AG04450 (cell line): ENCODE results near the gene KIAA0040. TPM values are rescaled to one million over a fixed set of nuclear protein-coding genes. Genes with fewer than 3 reads are reported as not detected.

Experiments
- CTCF ChIA-PET: fragments of 300-600, 350-600 bp; formaldehyde crosslinking; extraction: SDS; loops from one replicate; lab custom pipeline; 2022; ENCODE audit warnings: antibody characterized with exemption, inconsistent platforms; lab: Charles Lee
- POLR2A ChIA-PET: fragments of 350-600 bp; formaldehyde crosslinking; extraction: SDS; loops from one replicate; lab custom pipeline; 2021; ENCODE audit warnings: antibody characterized with exemption, inconsistent platforms; lab: Yijun Ruan, JAX
- DNase-seq: peaks from one replicate; pipeline ENCODE4 v3.0.0-alpha.2; 2011; ENCODE audit warnings: low read depth, low spot score
- H3K27ac ChIP-seq: one replicate; pipeline ENCODE4 v1.5.1; 2012; ENCODE audit warnings: low read depth, low read length, control low read depth
- H3K27me3 ChIP-seq: one replicate; pipeline ENCODE4 v1.6.0; 2012; ENCODE audit warnings: low read length; ENCODE audit not compliant: control insufficient read depth, insufficient read depth
- H3K4me3 ChIP-seq: 2 replicates; pipeline ENCODE4 v1.5.1; 2011; ENCODE audit warnings: mild to moderate bottlenecking, low read depth, low read length, control low read depth
- H3K9me3 ChIP-seq: 2 replicates; pipeline ENCODE4 v1.5.1; 2012; ENCODE audit warnings: low read length; ENCODE audit not compliant: control insufficient read depth, insufficient read depth
- CTCF ChIP-seq: IDR thresholded peaks from 2 replicates; pipeline ENCODE4 v1.5.1; 2011; ENCODE audit warnings: low read depth, low read length, control low read depth, inconsistent platforms
- polyA plus RNA-seq: library from polyadenylated mRNA; depleted of rRNA; stranded (reverse); fragments of >200 nt; gene quantifications from 2 replicates; pipeline ENCODE4 v1.2.3, GENCODE V29; 2011

KIAA0040 gene
- polyA plus RNA-seq, 1 experiment, result not detected

- Histone ChIP-seq H3K27ac (no peak overlapping the region), H3K9me3 (no peaks in the 10 kb centered on the region), H3K4me3 (no peak overlapping the region), H3K27me3 (peaks cover under 1% of the 10 kb centered on the region)
- ChIA-PET CTCF (interaction anchor here (1.4 kb wide), 1 partner anchor 32 kb away, joined by 7 read pairs; no protein-coding TSS in a partner anchor), POLR2A (no interaction called here)
- TF ChIP-seq CTCF, result no peak
- DNase-seq, result no peak
These were observed 6.0 kb downstream of the KIAA0040 start for GRCh38 chr1:175186433-175187160.

- ChIA-PET POLR2A (no interaction called here), CTCF (no interaction called here)
- Histone ChIP-seq H3K4me3 (no peak overlapping the region), H3K27ac (no peak overlapping the region), H3K27me3 (no peaks in the 10 kb centered on the region), H3K9me3 (no peaks in the 10 kb centered on the region)
- no peak for TF ChIP-seq CTCF
- DNase-seq, result no peak
These were observed 6.7 kb downstream of the KIAA0040 start for GRCh38 chr1:175185903-175186302.

GRCh38 chr1:175183586-175183985 is 9.0 kb downstream of the KIAA0040 start:
- no peak overlapping the region for H3K27ac ChIP-seq
- H3K9me3 ChIP-seq, result no peaks in the 10 kb centered on the region
- no peak for TF ChIP-seq CTCF
- CTCF ChIA-PET, result interaction anchor here (1.3 to 1.8 kb wide), 3 partner anchors 28 to 37 kb away, joined by 3 to 7 read pairs (median 5); no protein-coding TSS in a partner anchor
- POLR2A ChIA-PET, result no interaction called here
- DNase-seq, result no peak
- no peaks in the 10 kb centered on the region for H3K27me3 ChIP-seq
- H3K4me3 ChIP-seq, result no peak overlapping the region

- CTCF ChIA-PET, result interaction anchor here (1.3 to 1.5 kb wide), 3 partner anchors 27 to 31 kb away, joined by 3 to 7 read pairs (median 4); no protein-coding TSS in a partner anchor
These were observed 10.3 kb downstream of the KIAA0040 start for GRCh38 chr1:175182201-175182746.

More at GRCh38 chr1:175182201-175182746, 10.3 kb downstream of the KIAA0040 start:
- Histone ChIP-seq H3K27me3 (no peaks in the 10 kb centered on the region), H3K4me3 (no peak overlapping the region), H3K9me3 (no peaks in the 10 kb centered on the region), H3K27ac (no peak overlapping the region)
- no peak for TF ChIP-seq CTCF
- POLR2A ChIA-PET, result no interaction called here
- no peak for DNase-seq
